BE2C (cell line): ENCODE results near the gene JPH3.

ENCODE experiments used
- DNase-seq: peaks from one replicate; pipeline ENCODE4 v3.0.0-alpha.2; 2020
- H3K27me3 ChIP-seq: fragments of 250-450 bp; sonication (Bioruptor Pico); 2 replicates; pipeline ENCODE4 v1.5.1; 2020; ENCODE audit warnings: mild to moderate bottlenecking
- H3K36me3 ChIP-seq: fragments of 250-450 bp; sonication (Bioruptor Pico); 2 replicates; pipeline ENCODE4 v1.5.1; 2020; ENCODE audit warnings: mild to moderate bottlenecking
- H3K4me1 ChIP-seq: fragments of 250-450 bp; sonication (Bioruptor Pico); 2 replicates; pipeline ENCODE4 v1.5.1; 2020
- H3K4me3 ChIP-seq: 2 replicates; pipeline ENCODE4 v1.5.1; 2011; ENCODE audit warnings: low read depth, low read length
- H3K9me3 ChIP-seq: fragments of 250-450 bp; sonication (Bioruptor Pico); 2 replicates; pipeline ENCODE4 v1.5.1; 2020
- TF ChIP-seq, protein P1 (sequence below): IDR thresholded peaks from 2 replicates; pipeline ENCODE4 v1.5.1; 2012; ENCODE audit warnings: mild to moderate bottlenecking, low read depth, low read length

The JPH3 gene

DNA sequence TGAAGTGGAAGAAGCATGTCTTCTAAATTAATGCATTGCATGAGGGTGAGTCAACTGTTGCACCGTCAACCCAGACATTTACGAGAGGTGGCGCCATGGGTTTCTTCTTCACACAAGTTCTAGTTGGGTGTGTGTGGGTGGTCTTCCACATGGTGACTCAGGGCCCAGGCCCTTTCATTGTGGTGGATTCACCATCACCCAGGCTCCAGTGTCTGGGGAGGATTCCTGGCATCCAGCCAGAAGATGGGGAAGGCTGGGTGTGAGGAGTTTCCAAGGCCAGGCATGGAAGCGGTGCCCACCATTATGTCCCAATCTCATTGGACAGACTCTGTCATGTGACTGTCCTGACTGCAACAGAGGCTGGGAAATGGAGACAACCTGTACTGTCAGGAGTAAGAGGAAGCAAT is 21.4 kb upstream of the JPH3 start:
- H3K4me1 ChIP-seq = peaks cover 23% of the 10 kb centered on the region
- no peaks in the 10 kb centered on the region for H3K36me3 ChIP-seq
- peak; percentile 48 for DNase-seq
- H3K9me3 ChIP-seq = no peaks in the 10 kb centered on the region
- no peaks in the 10 kb centered on the region for H3K27me3 ChIP-seq
- TF ChIP-seq, protein P1, sequence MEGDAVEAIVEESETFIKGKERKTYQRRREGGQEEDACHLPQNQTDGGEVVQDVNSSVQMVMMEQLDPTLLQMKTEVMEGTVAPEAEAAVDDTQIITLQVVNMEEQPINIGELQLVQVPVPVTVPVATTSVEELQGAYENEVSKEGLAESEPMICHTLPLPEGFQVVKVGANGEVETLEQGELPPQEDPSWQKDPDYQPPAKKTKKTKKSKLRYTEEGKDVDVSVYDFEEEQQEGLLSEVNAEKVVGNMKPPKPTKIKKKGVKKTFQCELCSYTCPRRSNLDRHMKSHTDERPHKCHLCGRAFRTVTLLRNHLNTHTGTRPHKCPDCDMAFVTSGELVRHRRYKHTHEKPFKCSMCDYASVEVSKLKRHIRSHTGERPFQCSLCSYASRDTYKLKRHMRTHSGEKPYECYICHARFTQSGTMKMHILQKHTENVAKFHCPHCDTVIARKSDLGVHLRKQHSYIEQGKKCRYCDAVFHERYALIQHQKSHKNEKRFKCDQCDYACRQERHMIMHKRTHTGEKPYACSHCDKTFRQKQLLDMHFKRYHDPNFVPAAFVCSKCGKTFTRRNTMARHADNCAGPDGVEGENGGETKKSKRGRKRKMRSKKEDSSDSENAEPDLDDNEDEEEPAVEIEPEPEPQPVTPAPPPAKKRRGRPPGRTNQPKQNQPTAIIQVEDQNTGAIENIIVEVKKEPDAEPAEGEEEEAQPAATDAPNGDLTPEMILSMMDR = no peak
- H3K4me3 ChIP-seq = no peak overlapping the region

DNA sequence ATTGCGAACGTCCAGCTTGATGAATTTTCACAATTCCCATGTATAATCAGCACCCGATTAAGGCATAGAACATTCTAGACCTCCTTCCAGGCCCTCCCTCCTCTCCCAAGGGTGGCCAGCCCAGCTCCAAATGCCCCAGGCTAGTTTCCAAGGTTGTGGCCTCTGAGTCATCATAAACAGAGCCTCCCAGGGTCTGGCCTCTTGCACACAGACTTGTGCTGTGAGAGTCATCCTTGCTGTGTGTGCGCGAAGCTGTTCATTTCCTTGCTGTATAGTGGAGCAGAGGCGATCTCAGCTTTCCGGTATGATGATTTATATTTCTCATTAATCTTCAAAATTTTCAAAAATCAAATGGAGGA is 20.5 kb upstream of the JPH3 start:
- TF ChIP-seq, protein P1 = no peak
- Histone ChIP-seq H3K4me1 (peaks cover 23% of the 10 kb centered on the region), H3K4me3 (no peak overlapping the region), H3K9me3 (no peaks in the 10 kb centered on the region), H3K27me3 (no peaks in the 10 kb centered on the region), H3K36me3 (no peaks in the 10 kb centered on the region)
- DNase-seq = peak; percentile 63

DNA sequence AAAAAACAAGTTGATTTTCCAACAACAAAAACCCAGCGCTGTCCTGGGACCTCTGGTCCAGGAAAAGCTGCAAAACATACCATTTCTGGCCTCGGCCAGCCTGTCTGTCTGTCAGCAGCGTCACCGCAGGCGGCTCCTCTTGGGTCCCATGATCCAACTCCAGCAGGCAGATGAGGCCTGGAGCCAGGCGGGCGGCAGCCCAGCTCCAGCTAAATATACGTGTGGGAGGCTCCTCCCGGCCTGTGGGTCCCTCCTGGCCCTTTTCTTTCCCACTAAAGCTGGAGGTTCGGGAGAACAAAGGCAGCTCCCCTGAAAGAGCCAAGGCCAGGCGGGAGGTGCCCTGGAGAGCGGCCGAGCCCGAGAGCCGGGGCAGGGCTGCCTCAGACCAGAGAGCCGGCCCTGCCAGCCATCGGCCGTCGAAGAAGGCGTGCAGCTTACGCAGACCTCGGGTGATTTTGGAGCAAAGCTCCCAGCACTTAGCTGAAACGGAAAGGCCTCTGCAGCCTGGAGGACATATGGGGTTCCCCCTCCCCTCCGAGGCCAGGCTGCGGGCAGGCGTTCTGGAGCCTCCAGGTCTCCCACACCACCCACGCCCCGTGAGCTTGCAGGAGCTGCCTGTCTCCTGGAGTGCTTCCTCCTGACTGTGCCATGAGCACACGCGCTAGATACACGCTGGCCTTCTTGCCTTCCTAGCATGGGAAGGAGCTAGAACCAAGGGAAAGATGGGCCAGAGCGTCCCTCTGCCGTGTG is 19.9 kb upstream of the JPH3 start:
- Histone ChIP-seq H3K36me3 (no peaks in the 10 kb centered on the region), H3K27me3 (no peaks in the 10 kb centered on the region), H3K9me3 (no peaks in the 10 kb centered on the region), H3K4me3 (no peak overlapping the region), H3K4me1 (peaks cover 23% of the 10 kb centered on the region)
- TF ChIP-seq, protein P1 = no peak
- DNase-seq = no peak

DNA sequence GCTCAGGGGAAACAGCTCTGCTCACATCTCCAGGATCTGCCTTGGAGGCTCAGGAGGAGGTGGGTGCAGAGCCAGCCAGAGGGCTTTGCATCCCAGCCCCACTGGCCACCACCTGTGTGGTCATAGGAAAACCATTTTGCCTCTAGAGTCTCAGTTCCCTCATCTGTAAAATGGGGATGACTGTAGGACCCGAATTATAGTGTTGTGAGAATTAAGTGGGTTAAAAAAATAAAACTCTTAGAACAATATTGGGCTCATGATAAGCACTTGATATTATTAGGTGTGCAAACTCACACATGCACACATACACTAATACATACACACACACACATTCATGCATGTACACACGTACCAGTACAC is 19.4 kb upstream of the JPH3 start:
- TF ChIP-seq, protein P1 = no peak
- Histone ChIP-seq H3K27me3 (no peaks in the 10 kb centered on the region), H3K36me3 (no peaks in the 10 kb centered on the region), H3K4me3 (no peak overlapping the region), H3K9me3 (no peaks in the 10 kb centered on the region), H3K4me1 (peaks cover 23% of the 10 kb centered on the region)
- no peak for DNase-seq

DNA sequence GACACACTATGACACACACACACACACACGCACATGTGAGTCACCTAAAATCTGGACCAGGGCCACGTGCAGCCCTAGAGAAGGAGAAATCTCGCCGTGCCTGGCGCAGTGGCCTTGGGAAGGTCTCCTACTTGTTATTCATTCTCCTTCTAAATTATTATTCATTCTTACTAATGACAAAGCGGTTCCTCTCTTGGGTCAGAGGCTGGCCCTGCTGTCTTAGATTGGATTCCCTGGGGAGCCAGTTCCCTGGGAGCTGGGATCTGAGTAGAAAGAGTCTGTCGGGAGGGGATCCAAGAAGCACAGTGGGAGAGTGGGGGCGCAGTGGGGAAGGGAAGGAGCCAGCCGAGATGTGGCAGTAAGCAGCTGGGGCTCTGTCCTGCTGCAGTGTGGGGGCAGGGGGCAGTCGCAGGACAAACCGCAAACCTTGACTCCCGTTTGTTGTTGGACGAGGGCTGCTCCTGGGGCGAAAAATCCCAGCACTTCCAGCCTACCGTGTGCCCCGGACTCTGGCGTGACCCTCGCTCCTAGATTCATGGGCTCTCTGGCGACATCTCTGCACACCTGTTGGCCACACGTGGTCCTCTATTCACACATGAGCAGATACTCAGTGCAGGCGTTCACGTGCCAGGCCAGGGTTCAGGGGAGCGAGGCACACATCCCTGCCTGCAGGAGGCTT is 18.7 kb upstream of the JPH3 start:
- DNase-seq = no peak
- Histone ChIP-seq H3K27me3 (no peaks in the 10 kb centered on the region), H3K4me3 (no peak overlapping the region), H3K4me1 (peaks cover 23% of the 10 kb centered on the region), H3K9me3 (no peaks in the 10 kb centered on the region), H3K36me3 (no peaks in the 10 kb centered on the region)
- TF ChIP-seq, protein P1 = no peak

DNA sequence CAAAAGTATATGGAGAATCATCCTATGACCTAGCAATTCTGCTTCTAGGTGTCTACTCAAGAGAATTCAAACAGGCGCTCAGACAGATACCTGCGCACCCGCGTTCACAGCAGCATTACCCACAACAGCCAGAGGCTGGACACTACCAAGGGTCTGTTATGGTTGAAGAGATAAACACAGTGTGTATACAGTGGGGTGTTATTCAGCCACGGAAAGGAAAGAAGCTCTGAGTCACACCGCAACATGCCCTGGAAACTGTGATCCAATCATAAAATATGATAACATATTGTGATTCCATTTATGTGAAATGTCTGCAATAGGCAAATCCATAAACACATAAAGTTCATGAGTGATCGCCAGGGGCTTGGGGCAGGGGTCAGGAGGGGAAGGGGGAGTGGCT is 18.0 kb upstream of the JPH3 start:
- H3K4me3 ChIP-seq = no peak overlapping the region
- no peak for DNase-seq

More for the DNA sequence above, 18.0 kb upstream of the JPH3 start:
- TF ChIP-seq, protein P1 = no peak
- Histone ChIP-seq H3K4me1 (peaks cover 23% of the 10 kb centered on the region), H3K27me3 (no peaks in the 10 kb centered on the region), H3K36me3 (no peaks in the 10 kb centered on the region), H3K9me3 (no peaks in the 10 kb centered on the region)
